ENCODE data around the gene ZNF302.
"Not testable (repeated sequence)": the region's sequence is repeated elsewhere in the genome, so short reads cannot be mapped to it uniquely, and the experiment has no call there.

The ZNF302 gene

DNA sequence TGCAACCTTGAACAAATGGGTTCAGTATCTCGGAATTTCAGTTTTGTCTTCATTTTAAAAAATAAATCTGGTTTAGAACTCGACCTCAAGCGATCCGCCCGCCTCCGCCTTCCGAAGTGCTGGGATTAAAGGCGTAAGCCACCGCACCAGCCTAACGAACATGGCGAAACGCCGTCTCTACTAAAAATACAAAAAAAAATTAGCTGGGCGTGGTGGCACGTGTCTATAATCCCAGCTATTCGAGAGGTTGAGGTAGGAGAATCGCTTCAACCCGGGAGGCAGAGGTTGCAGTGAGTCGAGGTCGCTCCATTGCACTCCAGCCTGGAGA lies 571 bp downstream of the ZNF302 start:
- TF ChIP-seq FOXK2 (IDR thresholded peaks at IDR 0.05) (no peak), ELF4 (IDR thresholded peaks at IDR 0.05) (no peak), ARNT (IDR thresholded peaks at IDR 0.05) (no peak), TARDBP (IDR thresholded peaks at IDR 0.05) (no peak), LEF1 (IDR thresholded peaks at IDR 0.05; ENCODE audit: borderline replicate concordance) (no peak), FOXA1 (IDR thresholded peaks at IDR 0.05) (no peak), SUZ12 (IDR thresholded peaks at IDR 0.05) (no peak), CTBP1 (IDR thresholded peaks at IDR 0.05; ENCODE audit: borderline replicate concordance) (no peak), L3MBTL2 (conservative IDR thresholded peaks at IDR 0.05) (no peak), FOXM1 (IDR thresholded peaks at IDR 0.05; ENCODE audit: borderline replicate concordance) (no peak), ZNF384 (IDR thresholded peaks at IDR 0.05) (no peak), HDGF (IDR thresholded peaks at IDR 0.05; ENCODE audit: borderline replicate concordance) (no peak), SP1 (IDR thresholded peaks at IDR 0.05) (no peak)
- TF ChIP-seq, protein P1, sequence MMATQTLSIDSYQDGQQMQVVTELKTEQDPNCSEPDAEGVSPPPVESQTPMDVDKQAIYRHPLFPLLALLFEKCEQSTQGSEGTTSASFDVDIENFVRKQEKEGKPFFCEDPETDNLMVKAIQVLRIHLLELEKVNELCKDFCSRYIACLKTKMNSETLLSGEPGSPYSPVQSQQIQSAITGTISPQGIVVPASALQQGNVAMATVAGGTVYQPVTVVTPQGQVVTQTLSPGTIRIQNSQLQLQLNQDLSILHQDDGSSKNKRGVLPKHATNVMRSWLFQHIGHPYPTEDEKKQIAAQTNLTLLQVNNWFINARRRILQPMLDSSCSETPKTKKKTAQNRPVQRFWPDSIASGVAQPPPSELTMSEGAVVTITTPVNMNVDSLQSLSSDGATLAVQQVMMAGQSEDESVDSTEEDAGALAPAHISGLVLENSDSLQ (IDR thresholded peaks at IDR 0.05) = no peak
- CTCF ChIA-PET = no interaction called here
- POLR2A ChIA-PET = interaction anchor here (1.0 to 1.3 kb wide), 4 partner anchors 9 to 55 kb away, joined by 3 to 7 read pairs (median 6); partner anchors contain the start of gene ZNF181
- no peak for DNase-seq (ENCODE audit: extremely low spot score)

DNA sequence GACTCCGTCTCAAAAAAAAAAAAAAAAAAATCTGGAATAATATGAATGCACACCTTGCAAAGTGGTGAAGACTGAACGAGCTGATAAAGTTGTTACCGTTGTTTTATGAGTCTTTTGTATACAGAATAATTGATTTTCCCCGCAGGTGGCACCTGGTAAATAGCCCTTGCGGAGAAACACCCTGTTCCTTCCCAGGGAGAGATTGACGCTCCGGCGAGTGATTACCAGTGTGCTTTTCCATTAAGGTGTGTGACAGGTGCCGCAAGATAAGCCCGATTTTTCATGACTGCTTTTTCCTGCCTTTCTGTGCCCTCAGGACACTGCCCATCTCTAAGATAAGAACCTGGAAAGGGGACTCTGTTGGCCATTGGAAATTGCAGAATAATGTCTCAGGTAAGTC lies 943 bp downstream of the ZNF302 start:
- CTCF ChIA-PET = no interaction called here
- DNase-seq (ENCODE audit: extremely low spot score) = no peak
- TF ChIP-seq L3MBTL2 (conservative IDR thresholded peaks at IDR 0.05) (no peak), ARNT (IDR thresholded peaks at IDR 0.05) (no peak), ELF4 (IDR thresholded peaks at IDR 0.05) (no peak), NFRKB (IDR thresholded peaks at IDR 0.05) (no peak), SUZ12 (IDR thresholded peaks at IDR 0.05) (no peak), TARDBP (IDR thresholded peaks at IDR 0.05) (no peak), HDGF (IDR thresholded peaks at IDR 0.05; ENCODE audit: borderline replicate concordance) (no peak), CTBP1 (IDR thresholded peaks at IDR 0.05; ENCODE audit: borderline replicate concordance) (no peak), SP1 (IDR thresholded peaks at IDR 0.05) (no peak), ZNF384 (IDR thresholded peaks at IDR 0.05) (no peak), FOXA1 (IDR thresholded peaks at IDR 0.05) (no peak), BHLHE40 (IDR thresholded peaks at IDR 0.05; ENCODE audit: borderline replicate concordance) (no peak), FOXK2 (IDR thresholded peaks at IDR 0.05) (no peak), FOXM1 (IDR thresholded peaks at IDR 0.05; ENCODE audit: borderline replicate concordance) (no peak)
- TF ChIP-seq, protein P1 (IDR thresholded peaks at IDR 0.05) = no peak
- POLR2A ChIA-PET = interaction anchor here (1.3 kb wide), 1 partner anchor 55 kb away, joined by 6 read pairs; the partner anchor contains the start of gene ZNF181

DNA sequence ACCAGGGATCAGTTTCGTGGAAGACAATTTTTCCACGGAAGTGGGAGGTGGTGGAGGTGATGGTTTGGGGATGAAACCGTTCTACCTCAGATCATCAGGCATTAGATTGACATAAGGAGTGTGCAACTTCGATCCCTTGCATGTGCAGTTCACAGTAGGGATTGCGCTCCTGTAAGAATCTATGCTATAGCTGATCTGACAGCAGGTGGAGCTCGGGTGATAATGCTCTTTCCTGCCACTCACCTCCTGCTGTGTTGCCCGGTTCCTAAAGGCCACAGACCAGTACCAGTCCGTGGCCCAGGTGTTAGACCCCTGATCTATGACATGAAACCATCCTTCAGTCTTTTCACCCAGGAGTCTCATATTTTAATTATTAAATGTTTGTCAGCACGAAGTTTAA lies 4.0 kb downstream of the ZNF302 start:
- TF ChIP-seq SP1 (IDR thresholded peaks at IDR 0.05) (no peak), ARNT (IDR thresholded peaks at IDR 0.05) (no peak), BHLHE40 (IDR thresholded peaks at IDR 0.05; ENCODE audit: borderline replicate concordance) (no peak), CTBP1 (IDR thresholded peaks at IDR 0.05; ENCODE audit: borderline replicate concordance) (no peak), FOXK2 (IDR thresholded peaks at IDR 0.05) (no peak), SUZ12 (IDR thresholded peaks at IDR 0.05) (no peak), L3MBTL2 (conservative IDR thresholded peaks at IDR 0.05) (no peak), ELF4 (IDR thresholded peaks at IDR 0.05) (no peak), FOXA1 (IDR thresholded peaks at IDR 0.05) (no peak), TARDBP (IDR thresholded peaks at IDR 0.05) (no peak), FOXM1 (IDR thresholded peaks at IDR 0.05; ENCODE audit: borderline replicate concordance) (no peak), NFRKB (IDR thresholded peaks at IDR 0.05) (no peak)
- TF ChIP-seq, protein P1 (IDR thresholded peaks at IDR 0.05) = no peak
- ChIA-PET CTCF (no interaction called here), POLR2A (no interaction called here)
- DNase-seq (ENCODE audit: extremely low spot score) = no peak

DNA sequence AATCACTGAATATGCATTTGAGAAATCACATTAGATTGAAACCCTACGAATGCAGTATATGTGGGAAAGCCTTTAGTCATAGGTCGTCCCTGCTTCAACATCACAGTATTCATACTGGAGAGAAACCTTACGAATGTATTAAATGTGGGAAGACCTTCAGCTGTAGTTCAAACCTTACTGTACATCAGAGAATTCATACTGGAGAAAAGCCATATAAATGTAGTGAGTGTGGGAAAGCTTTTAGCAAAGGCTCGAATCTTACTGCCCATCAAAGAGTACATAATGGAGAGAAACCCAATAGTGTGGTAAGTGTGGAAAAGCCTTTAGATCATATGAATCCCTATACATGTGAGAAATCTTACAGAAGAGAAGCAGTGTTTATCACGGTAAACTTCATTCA lies 7.8 kb downstream of the ZNF302 start:
- CTCF ChIA-PET; POLR2A ChIA-PET; DNase-seq (ENCODE audit: extremely low spot score): not testable (repeated sequence)

DNA sequence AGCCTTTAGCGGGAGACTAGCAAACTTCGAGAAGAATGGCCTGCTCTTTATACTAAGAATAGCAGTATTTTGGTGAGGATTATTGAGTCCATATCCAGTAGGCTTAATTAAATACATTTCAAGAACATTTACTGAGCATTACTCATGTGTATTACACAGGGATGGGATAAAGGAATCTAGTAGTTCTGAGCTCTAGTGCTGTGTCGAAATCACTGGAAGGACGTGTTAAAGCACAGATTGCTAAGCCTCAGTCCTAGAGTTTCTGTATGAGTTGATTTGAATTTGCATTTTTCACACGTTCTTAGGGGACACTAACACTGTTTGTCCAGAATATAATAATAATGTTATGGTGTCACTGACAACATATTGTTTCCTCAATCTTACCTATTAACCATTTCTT lies 9.0 kb downstream of the ZNF302 start:
- POLR2A ChIA-PET = interaction anchor here (2.7 kb wide), 1 partner anchor 9 kb away, joined by 7 read pairs; the partner anchor contains the start of gene ZNF302
- DNase-seq (ENCODE audit: extremely low spot score) = no peak
- no peak for TF ChIP-seq FOXK2 (IDR thresholded peaks at IDR 0.05)
- TF ChIP-seq ARNT (IDR thresholded peaks at IDR 0.05) = no peak
- TF ChIP-seq LEF1 (IDR thresholded peaks at IDR 0.05; ENCODE audit: borderline replicate concordance) = no peak
- TF ChIP-seq SP1 (IDR thresholded peaks at IDR 0.05) = no peak
- TF ChIP-seq L3MBTL2 (conservative IDR thresholded peaks at IDR 0.05) = no peak; the same call in 1 of the 2 replicates
- TF ChIP-seq SUZ12 (IDR thresholded peaks at IDR 0.05) = no peak
- TF ChIP-seq ZNF384 (IDR thresholded peaks at IDR 0.05) = no peak
- no peak for TF ChIP-seq TARDBP (IDR thresholded peaks at IDR 0.05)
- TF ChIP-seq ELF4 (IDR thresholded peaks at IDR 0.05) = no peak
- no peak for TF ChIP-seq BHLHE40 (IDR thresholded peaks at IDR 0.05; ENCODE audit: borderline replicate concordance)
- no peak for TF ChIP-seq FOXA1 (IDR thresholded peaks at IDR 0.05)
- no peak for TF ChIP-seq CTBP1 (IDR thresholded peaks at IDR 0.05; ENCODE audit: borderline replicate concordance)
- no peak for TF ChIP-seq HDGF (IDR thresholded peaks at IDR 0.05; ENCODE audit: borderline replicate concordance)
- TF ChIP-seq, protein P1 (IDR thresholded peaks at IDR 0.05) = no peak
- TF ChIP-seq FOXM1 (IDR thresholded peaks at IDR 0.05; ENCODE audit: borderline replicate concordance) = no peak
- no peak for TF ChIP-seq NFRKB (IDR thresholded peaks at IDR 0.05)
- CTCF ChIA-PET = no interaction called here

DNA sequence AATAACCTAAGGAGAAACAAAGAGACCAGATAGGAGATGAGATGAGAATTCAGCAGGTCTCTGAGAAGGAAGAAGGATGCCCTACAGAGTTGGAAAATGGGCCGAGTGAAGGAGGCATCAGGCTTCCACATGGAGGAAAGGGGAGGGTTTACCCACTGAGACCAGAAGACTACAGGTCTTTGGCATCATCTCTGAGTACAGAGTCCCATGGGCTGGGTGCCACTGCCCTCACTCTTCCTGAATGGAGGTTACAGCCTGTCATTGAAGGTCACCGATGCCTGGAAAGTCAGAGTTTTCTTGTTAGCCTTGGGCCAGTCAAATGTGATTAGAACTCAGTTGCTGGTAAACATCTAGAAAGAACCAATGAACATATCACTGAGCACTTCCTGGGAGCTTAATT lies 9.9 kb downstream of the ZNF302 start:
- DNase-seq (ENCODE audit: extremely low spot score) = no peak
- CTCF ChIA-PET = no interaction called here
- TF ChIP-seq L3MBTL2 (conservative IDR thresholded peaks at IDR 0.05) = no peak
- TF ChIP-seq FOXK2 (IDR thresholded peaks at IDR 0.05) = no peak
- no peak for TF ChIP-seq SP1 (IDR thresholded peaks at IDR 0.05)
- TF ChIP-seq NFRKB (IDR thresholded peaks at IDR 0.05) = no peak
- no peak for TF ChIP-seq ZNF384 (IDR thresholded peaks at IDR 0.05)
- TF ChIP-seq FOXA1 (IDR thresholded peaks at IDR 0.05) = no peak
- no peak for TF ChIP-seq LEF1 (IDR thresholded peaks at IDR 0.05; ENCODE audit: borderline replicate concordance)
- no peak for TF ChIP-seq HDGF (IDR thresholded peaks at IDR 0.05; ENCODE audit: borderline replicate concordance)
- no peak for TF ChIP-seq SUZ12 (IDR thresholded peaks at IDR 0.05)
- TF ChIP-seq, protein P1 (IDR thresholded peaks at IDR 0.05) = no peak
- no peak for TF ChIP-seq CTBP1 (IDR thresholded peaks at IDR 0.05; ENCODE audit: borderline replicate concordance)
- no peak for TF ChIP-seq BHLHE40 (IDR thresholded peaks at IDR 0.05; ENCODE audit: borderline replicate concordance)
- no peak for TF ChIP-seq ARNT (IDR thresholded peaks at IDR 0.05)
- TF ChIP-seq FOXM1 (IDR thresholded peaks at IDR 0.05; ENCODE audit: borderline replicate concordance) = no peak
- TF ChIP-seq ELF4 (IDR thresholded peaks at IDR 0.05) = no peak
- TF ChIP-seq TARDBP (IDR thresholded peaks at IDR 0.05) = no peak
- POLR2A ChIA-PET = interaction anchor here (2.7 kb wide), 1 partner anchor 10 kb away, joined by 7 read pairs; the partner anchor contains the start of gene ZNF302

All from HEK293T (cell line).